Choroid plexus epithelial cell (primary cell): ENCODE measurements around the gene PRPS2.

Experiments
- DNase-seq: peaks from one replicate; pipeline ENCODE4 v3.0.0-alpha.2; 2010; ENCODE audit warnings: low read depth
- H3K4me3 ChIP-seq: 2 replicates; pipeline ENCODE4 v1.5.1; 2011; ENCODE audit warnings: low read depth, mild to moderate bottlenecking, control low read depth, low read length, moderate library complexity
- CTCF ChIP-seq: conservative IDR thresholded peaks from 2 replicates; pipeline ENCODE4 v1.5.1; 2011; ENCODE audit warnings: low read depth, mild to moderate bottlenecking, control low read depth, inconsistent platforms, low read length, moderate library complexity

The PRPS2 gene

GRCh38 chrX:12789976-12790375 lies 1.2 kb upstream of the PRPS2 start:
- no peak overlapping the region for H3K4me3 ChIP-seq
- no peak for TF ChIP-seq CTCF
- no peak for DNase-seq

- TF ChIP-seq CTCF: no peak
- peak overlapping the region; percentile 76 for H3K4me3 ChIP-seq
- no peak for DNase-seq
Observed at GRCh38 chrX:12790885-12791256, 341 bp upstream of the PRPS2 start.

- no peak overlapping the region for H3K4me3 ChIP-seq
Observed at GRCh38 chrX:12792711-12793110, 1.5 kb downstream of the PRPS2 start.

GRCh38 chrX:12794654-12795053 lies 3.4 kb downstream of the PRPS2 start:
- DNase-seq: no peak
- H3K4me3 ChIP-seq: no peak overlapping the region
- TF ChIP-seq CTCF: no peak

More at GRCh38 chrX:12792711-12793110, 1.5 kb downstream of the PRPS2 start:
- no peak for DNase-seq
- TF ChIP-seq CTCF: no peak

- DNase-seq: peak; percentile 39
- no peak for TF ChIP-seq CTCF
- no peak overlapping the region for H3K4me3 ChIP-seq
Observed at GRCh38 chrX:12798601-12799000, 7.4 kb downstream of the PRPS2 start.

- no peak for DNase-seq
- no peak overlapping the region for H3K4me3 ChIP-seq
- TF ChIP-seq CTCF: no peak
Observed at GRCh38 chrX:12799118-12799517, 7.9 kb downstream of the PRPS2 start.

- H3K4me3 ChIP-seq: no peak overlapping the region
- TF ChIP-seq CTCF: no peak
- peak; percentile 34 for DNase-seq
Observed at GRCh38 chrX:12802741-12803140, 11.5 kb downstream of the PRPS2 start.
